ENCODE results near the gene NOLC1. TPM values are rescaled to one million over a fixed set of nuclear protein-coding genes. Genes with fewer than 3 reads are reported as not detected.

Gene NOLC1
- total and polyA plus RNA-seq, 2 of the 13 experiments (the other 11 are each of a cell fraction or from before 2014, with no cell fraction given), result 50.6 to 81.0 TPM

- H4K20me1 ChIP-seq (ENCODE audit: insufficient read depth, low read length), result no peaks in the 10 kb centered on the region
- WGBS (ENCODE audit: low lambda C conversion rate), result 61% methylated on average over 3 of the region's 3 CpGs
- TF ChIP-seq FOXO4 (CRISPR knock-in tag; conservative IDR thresholded peaks at IDR 0.05) (no peak), NCOA1 (CRISPR knock-in tag; IDR thresholded peaks at IDR 0.05) (no peak), KDM4B (CRISPR knock-in tag; IDR thresholded peaks at IDR 0.05) (no peak), MAFK (conservative IDR thresholded peaks at IDR 0.05 in 1 of 2, IDR thresholded peaks at IDR 0.05 in 1 of 2; ENCODE audit: low read length in 2 of 2) (peak; percentile 18 to 52; a peak in 2 of 4 replicates), MAFG (CRISPR knock-in tag; IDR thresholded peaks at IDR 0.05) (no peak), GATA4 (IDR thresholded peaks at IDR 0.05; ENCODE audit: borderline replicate concordance, low read depth) (no peak), SNAI1 (CRISPR knock-in tag; IDR thresholded peaks at IDR 0.05; ENCODE audit: borderline replicate concordance) (no peak), TBP (CRISPR knock-in tag; IDR thresholded peaks at IDR 0.05) (no peak), HNRNPH1 (optimal IDR thresholded peaks at IDR 0.05; ENCODE audit: low read depth, low read length) (no peak), ZNF766 (CRISPR knock-in tag; IDR thresholded peaks at IDR 0.05; ENCODE audit: borderline replicate concordance) (no peak), SALL2 (CRISPR knock-in tag; IDR thresholded peaks at IDR 0.05) (no peak), ZGPAT (CRISPR knock-in tag; IDR thresholded peaks at IDR 0.05) (no peak), MAFF (IDR thresholded peaks at IDR 0.05; ENCODE audit: low read depth, low read length) (peak; percentile 54; the same call in 1 of the 2 replicates)
- H3K27me3 ChIP-seq (ENCODE audit: control insufficient read depth in 1 of 2, insufficient read depth in 2 of 2, low read length in 2 of 2), result peaks cover 0 to 10% of the 10 kb centered on the region in 2 experiments; a peak in 2 of 5 replicates
- no peak for FAIRE-seq
- no TSS peak for BruUV-seq (replicated peaks)
- no peaks in the 10 kb centered on the region for H3K36me3 ChIP-seq (replicated peaks in 1 of 2; ENCODE audit: control insufficient read depth in 1 of 2, insufficient read depth in 2 of 2, low read length in 2 of 2)
- H3K79me2 ChIP-seq (ENCODE audit: insufficient read depth, low read length), result no peaks in the 10 kb centered on the region
- no peak overlapping the region for H3K4me2 ChIP-seq (ENCODE audit: low read depth, low read length)
- no peaks in the 10 kb centered on the region for H3K9me3 ChIP-seq (ENCODE audit: low read length)
- ChIA-PET CTCF (ENCODE audit: low intra/inter-chr PET ratio, low total read pairs) (no interaction called here), POLR2A (interaction anchor here (0.8 kb wide), 1 partner anchor 205 kb away, joined by 3 read pairs; no protein-coding TSS in a partner anchor)
- H3K27ac ChIP-seq (ENCODE audit: extremely low read length, insufficient read depth, low read length), result no peak overlapping the region
- in situ Hi-C loops (cut with HindIII; ENCODE audit: extremely low pct_ligation_motif_present, low pct_unique_long_range_greater_than_20kb), result no loop called here
- no peak overlapping the region for H2AFZ ChIP-seq (ENCODE audit: low read length)
- intact Hi-C loops (cut with micrococcal nuclease; ENCODE audit: unreplicated experiment), result no loop called here
- ATAC-seq, result no peak
- 0 out of 2 replicates have a peak, but pooled peaks cover 5% of the 10 kb centered on the region for H3K4me1 ChIP-seq (ENCODE audit: insufficient read depth, low read length)
- no peak overlapping the region for H3K4me3 ChIP-seq (replicated peaks in 1 of 3; ENCODE audit: insufficient read depth in 1 of 3, low read depth in 2 of 3, low read length in 3 of 3)
- no peak for DNase-seq (ENCODE audit: low spot score)
- no peak overlapping the region for H3K9ac ChIP-seq (ENCODE audit: insufficient read depth, low read depth, low read length)
These were observed 18.4 kb downstream of the NOLC1 start for GRCh38 chr10:102170602-102171001.

All from HepG2 (cell line).